HG03575 (cell line): Measurements from ENCODE around the gene PTGFRN.

Experiments used
- ATAC-seq: cut with Tn5 transposase; IDR thresholded peaks from one replicate; pipeline ENCODE4 v1.9.1; 2021; ENCODE audit not compliant: unreplicated experiment, insufficient number of reproducible peaks, low FRiP score; ENCODE audit errors: extremely low read depth

PTGFRN gene

DNA sequence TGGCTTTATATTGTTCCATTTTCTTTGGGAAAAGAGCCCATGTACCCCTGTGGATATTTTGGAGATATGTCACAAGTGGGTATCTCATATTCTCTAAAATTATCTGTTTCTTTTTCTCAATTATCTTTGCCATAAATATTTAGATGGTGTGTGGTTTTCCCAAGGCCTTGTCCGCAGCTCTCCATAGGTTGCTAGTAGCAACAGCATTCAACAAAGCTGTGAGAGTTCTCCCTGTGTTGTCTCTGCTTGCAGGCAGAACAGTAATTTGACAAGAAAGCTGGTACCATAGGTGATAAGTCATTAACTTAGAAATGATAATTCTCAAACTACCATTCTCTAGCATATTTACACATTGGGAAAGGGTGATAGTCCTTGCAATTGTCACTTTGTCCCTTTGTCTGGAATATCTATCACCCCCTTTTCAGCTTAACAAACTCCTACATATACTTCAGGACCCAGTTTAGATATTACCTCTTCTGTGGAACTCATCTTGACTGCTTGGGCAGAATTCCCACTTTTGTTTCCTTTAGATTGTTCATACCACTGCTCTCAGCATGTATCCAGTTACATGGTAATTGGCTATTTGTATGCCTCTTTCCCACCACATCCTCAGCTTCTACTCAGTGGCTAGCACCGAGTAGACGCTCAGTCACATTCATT, 100.7 kb downstream of the PTGFRN start:
- ATAC-seq = no peak

DNA sequence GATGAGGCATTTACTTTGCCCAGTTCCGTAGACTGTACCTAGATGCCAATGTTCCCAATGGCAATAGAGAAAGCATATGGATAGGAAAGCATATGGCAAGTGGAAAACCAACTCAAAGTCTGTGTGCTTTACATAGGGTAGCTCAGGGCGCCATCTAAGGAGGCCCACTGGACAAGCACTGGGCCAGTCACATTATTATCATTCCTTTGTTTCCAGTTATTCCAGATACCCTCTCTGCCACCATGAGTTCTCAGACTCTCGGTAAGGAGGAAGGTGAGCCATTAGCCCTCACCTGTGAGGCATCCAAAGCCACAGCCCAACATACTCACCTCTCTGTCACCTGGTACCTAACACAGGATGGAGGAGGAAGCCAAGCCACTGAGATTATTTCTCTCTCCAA, 101.6 kb downstream of the PTGFRN start:
- no peak for ATAC-seq

DNA sequence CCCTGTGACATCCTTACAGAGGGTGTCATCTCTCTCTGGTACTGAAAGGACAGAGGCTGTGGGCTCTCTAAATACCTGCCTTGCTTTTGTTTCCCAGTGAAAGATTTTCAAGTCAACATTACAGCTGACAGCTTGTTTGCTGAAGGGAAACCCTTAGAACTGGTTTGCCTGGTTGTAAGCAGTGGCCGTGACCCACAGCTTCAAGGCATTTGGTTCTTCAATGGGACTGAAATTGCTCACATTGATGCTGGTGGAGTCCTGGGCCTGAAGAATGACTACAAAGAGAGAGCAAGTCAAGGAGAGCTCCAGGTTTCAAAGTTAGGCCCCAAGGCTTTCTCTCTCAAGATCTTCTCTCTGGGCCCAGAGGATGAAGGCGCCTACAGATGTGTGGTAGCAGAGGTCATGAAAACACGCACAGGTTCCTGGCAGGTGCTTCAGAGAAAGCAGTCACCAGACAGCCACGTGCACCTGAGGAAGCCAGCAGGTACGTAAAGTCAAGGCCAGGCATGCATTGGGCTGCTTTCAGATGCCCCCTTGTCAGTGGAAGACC, 103.7 kb downstream of the PTGFRN start:
- no peak for ATAC-seq

DNA sequence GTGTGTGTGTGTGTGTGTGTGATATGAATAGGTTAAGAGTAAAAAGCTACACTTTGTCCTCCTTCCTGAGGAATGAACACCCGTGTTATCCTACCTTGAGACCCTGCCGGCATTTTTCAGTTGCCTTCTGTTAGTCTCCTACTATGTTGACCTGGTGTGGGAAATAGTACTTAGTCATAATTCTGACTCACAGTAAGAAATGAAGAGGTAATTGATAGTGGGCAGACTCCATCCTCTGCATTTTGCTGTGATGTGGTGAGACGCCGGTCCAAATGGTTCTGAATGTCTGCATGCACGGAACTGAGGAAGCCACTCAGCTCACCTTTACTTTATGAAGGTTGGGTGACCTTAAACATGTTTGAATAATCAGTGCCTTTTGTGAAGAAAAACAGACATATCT, 104.5 kb downstream of the PTGFRN start:
- no peak for ATAC-seq

DNA sequence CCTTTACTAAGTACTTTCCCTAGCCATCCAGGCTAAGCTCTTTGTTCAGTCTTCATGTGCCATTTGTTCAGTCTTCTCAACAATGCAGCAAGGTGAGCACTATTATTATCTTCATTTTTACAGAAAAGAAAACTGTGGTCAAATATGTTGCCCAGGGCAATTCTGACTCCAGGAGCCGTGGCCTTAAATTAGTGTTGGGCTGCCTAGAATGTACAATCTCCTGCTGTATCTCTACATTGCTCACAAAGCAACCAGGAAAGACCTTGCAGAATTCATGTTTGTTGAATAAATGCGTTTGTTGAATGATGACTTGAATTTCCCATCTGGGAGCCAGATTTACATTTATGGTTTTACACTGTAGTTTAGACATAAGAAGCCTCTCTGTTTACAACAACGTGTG, 106.0 kb downstream of the PTGFRN start:
- no peak for ATAC-seq

DNA sequence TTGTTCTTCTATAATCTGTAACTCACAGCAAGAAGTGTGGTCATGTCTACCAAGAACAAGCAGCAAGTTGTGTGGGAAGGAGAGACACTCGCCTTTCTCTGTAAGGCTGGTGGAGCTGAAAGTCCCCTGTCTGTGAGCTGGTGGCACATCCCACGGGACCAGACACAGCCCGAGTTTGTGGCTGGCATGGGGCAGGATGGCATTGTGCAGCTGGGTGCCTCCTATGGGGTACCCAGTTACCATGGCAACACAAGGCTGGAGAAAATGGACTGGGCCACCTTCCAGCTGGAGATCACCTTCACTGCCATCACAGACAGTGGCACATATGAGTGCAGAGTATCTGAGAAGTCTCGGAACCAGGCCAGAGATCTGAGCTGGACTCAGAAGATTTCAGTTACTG, 107.3 kb downstream of the PTGFRN start:
- no peak for ATAC-seq

DNA sequence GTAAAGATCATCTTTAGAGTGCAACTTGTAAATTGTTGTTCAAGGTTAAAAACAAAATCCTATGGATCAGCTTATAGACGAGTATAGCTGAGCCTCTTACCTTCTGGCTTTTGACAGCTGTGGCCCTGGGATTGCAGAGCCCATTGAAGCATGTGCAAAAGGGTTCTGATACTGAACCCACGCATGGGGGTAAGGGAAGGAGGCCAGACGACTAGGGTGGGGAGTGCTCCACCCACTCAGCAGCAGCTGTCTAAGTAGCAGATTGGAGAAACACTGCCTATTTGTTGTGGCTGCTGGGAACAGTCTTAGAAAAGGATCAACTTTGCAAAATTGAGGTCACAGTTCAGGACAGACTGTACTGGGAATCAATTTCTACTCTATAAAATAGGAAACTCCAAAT, 107.9 kb downstream of the PTGFRN start:
- ATAC-seq = no peak

DNA sequence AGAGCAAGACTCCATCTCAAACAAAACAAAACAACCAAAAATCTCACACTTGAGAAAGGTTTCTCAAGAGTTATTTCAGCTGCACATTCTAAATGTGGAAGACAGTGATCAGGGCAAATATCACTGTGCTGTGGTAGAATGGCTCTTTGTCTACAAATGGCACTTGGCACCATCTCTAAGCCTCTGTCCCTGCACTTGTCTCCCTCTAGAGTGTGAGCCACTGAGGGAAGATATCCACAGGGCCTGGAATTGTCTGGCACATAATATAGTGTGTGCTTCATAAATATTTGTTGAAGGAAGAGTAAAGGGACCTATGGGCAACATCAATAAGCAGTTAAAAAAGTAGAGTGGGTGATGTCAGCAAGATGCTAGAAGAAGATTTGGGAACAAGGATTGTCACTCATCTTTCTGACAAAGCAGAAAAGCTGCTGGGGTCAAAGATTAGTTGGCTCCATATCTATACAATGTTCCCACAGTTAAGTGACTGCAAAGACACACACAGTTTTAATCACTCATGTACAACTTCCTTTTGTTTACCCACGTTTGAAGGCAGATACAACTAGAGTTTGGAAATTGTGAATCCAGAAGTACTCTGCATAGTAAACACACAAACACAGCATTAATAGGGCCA, 110.9 kb downstream of the PTGFRN start:
- ATAC-seq = no peak

DNA sequence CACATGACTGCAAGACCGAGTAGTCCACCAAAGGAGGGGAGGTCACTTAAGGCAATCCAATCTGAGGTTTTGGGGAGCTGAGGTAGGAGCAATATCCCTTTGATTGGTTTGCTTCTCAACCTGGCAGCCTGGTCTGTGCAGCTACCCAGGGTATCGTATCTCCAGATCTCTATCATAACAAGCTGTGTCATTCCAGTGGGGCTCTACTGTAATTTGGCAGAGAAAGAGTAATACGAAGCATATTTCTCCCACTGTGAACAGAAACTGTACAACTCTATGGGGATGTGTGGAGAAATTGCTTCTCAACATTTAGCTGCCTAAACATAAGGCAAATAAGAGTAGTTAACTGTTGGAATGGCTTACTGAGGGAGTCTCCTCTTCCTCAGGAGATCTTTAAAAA, 112.4 kb downstream of the PTGFRN start:
- no peak for ATAC-seq

DNA sequence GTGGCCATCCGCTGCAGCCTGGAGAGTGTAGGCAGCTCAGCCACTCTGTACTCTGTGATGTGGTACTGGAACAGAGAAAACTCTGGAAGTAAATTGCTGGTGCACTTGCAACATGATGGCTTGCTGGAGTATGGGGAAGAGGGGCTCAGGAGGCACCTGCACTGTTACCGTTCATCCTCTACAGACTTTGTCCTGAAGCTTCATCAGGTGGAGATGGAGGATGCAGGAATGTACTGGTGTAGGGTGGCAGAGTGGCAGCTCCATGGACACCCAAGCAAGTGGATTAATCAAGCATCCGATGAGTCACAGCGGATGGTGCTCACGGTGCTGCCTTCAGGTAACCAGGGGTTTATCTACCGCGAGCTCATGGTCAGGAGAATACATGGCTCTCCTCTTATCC, 115.9 kb downstream of the PTGFRN start:
- no peak for ATAC-seq

DNA sequence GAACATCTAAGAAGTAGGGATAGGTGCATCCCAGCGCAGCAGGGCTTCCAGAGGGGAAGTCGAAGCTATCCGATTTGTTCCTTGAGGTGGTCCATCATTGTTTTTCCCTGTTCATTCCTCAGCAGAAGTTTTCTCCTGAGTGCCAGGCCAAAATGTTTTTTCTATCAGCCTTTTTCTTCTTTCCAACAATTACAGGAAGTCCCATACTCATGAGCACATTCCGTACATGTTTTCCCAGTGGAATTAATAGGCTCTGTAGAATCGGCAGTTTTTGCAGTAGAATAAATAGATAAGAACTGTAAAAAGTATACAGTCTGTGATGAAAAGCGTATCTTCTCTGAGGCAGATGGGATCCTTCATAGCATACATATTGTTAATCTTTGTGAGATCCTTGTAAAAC, 116.6 kb downstream of the PTGFRN start:
- no peak for ATAC-seq

DNA sequence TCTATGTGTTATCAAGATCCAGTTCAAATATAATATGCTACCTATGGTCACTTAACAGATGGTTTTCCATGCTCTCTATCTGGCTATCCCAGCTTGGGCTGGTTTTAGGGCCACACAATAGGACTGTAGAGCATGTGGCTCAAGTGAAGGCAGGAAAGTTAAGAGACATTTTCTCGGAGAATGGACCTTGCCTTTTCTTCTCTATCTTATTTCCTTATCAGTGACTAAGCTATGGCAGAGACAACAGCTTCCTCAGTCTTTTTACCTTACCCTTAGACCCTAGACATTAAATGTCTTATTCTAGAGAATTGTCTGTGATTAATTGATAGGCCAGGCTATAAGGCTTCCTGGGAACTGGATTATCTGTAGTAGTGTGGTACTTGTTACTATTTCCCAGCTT, 120.0 kb downstream of the PTGFRN start:
- no peak for ATAC-seq

DNA sequence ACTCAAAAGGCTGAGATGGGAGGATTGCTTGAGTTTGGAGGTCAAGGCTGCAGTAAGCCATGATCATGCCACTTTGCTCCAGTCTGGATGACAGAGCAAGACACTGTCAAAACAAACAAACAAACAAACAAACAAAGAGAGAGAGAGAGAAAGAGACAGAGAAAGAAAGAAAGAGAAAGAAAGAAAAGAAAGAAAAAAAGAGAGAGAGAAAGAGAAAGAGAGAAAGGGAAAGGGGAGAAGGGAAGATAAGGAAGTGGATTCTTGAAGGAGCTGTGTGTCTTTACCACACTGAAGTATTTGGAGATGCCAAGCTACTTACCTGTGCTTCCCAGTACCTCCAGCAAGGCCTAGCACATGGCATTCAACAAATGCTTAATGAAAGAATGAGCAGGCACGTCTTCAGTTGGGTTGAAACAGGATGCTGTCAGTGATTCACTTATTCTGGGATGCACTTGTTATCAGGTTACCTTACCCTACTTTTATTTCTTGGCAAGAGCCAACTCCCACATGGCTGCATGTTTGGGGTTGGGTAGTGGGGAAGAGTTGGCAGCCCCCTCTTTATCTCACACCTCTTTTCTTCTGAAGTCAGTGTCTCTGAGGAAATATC, 120.7 kb downstream of the PTGFRN start:
- no peak for ATAC-seq

DNA sequence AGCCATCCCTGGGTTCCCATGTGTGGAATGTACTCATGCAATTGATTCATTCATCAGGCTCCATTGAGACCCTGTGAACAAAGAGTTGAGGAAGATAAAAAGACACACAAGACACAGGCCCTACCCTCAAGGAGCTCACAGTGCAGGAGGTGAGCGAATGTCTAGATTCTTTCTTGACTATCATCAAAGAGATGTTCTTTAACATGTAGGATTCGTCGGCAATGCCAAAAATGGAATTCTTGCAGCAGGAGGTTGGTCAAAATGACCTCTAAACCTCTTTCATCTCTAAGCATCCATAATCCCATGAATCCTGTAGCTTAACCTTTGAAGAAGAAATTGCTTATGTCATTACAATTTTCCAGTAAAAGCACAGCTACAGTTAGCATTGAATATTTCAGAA, 122.5 kb downstream of the PTGFRN start:
- no peak for ATAC-seq

DNA sequence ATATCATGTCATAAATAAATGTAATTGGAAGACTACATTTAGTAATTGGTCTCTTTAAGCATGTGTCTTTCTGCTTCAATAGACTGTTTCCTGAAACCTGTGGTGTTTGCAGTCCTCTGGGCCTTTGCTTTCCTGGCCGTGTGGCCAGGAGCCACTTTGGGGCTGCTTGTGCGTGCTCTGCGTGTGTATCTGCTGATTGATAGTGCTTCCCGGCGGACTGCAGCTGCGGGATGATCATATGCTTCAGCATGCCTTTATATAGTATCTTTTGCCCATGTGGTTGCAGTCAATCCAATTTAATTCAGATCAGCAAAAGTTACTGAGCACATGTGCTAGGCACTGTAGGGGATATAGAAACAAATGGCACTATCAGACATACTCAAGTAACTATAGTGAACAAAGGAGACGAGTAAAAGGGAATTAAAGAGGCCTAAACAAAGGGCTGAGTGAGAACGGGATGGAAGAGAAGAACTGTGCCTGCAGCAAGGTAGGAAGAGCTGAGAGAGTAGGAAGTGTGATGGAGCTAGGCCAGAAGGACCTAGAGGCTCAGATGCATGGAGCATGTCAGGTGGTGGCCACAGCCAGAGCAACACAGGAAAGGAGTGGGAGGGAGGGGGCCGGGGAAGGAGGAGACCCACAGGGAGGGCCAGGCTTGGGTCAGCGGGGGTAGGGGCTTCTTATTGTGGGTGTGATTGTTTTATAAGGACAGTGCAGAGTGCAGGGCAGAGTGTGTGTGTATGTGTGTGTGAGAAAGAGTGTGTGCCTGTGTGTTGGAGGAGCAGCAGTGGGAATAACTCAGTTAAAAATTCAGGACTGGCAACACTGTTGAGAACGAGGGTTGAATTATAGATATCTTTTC, 123.2 kb downstream of the PTGFRN start:
- ATAC-seq = no peak

DNA sequence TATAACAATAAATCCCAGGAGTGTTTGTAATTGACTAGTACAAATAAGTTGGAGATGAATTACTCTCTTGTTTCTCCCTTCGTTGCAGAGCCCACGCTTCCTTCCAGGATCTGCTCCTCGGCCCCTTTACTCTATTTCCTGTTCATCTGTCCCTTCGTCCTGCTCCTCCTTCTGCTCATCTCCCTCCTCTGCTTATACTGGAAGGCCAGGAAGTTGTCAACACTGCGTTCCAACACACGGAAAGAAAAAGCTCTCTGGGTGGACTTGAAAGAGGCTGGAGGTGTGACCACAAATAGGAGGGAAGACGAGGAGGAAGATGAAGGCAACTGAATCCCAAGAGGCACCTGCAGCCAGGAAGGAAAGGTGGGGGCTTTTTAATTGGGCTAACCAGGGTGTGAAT, 124.1 kb downstream of the PTGFRN start:
- no peak for ATAC-seq

DNA sequence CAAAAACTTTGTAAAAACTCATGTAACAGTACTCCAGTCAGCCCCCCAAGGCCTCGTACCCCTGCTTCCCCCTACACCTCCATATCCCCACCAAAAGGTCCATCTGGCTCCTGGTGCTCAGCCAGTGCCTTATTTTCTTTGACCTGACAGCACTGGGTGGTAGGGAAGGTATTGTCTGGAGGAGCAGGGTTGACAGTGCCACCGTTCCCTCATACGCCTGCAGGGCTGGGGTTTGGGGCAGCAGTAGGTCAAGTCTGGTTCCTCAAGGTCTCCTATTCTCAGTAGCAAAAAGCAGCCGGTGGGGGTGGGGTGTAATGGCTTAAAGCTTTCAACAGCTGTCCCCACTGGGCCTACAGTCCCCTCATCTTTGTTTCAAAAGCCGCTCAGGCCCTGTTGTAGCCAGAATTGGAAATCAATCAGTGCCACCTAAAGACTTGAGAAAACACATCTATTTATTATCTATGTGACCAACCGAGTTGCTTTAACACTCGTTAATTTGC, 125.1 kb downstream of the PTGFRN start:
- ATAC-seq = no peak

DNA sequence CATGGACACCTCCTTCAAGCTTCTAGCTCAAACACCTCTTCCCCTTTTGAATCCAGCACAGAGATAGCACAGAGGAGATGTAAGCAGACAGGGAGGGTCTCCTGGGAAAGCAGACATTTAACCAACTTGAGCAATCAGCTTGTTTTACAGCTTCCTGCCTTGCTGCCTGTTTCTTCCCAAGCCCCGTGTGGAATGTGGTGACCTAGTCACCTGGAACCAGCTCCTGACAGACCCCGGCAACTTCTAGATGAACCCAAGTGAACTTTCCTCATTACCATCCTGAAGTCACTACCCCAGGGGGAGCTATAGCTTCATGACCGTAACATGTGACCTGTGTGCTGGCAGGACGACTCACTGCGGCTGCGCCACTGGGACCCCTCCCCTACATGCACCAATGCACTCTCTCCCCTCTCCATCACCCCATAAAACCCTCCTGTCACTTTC, 126.3 kb downstream of the PTGFRN start:
- ATAC-seq = no peak

DNA sequence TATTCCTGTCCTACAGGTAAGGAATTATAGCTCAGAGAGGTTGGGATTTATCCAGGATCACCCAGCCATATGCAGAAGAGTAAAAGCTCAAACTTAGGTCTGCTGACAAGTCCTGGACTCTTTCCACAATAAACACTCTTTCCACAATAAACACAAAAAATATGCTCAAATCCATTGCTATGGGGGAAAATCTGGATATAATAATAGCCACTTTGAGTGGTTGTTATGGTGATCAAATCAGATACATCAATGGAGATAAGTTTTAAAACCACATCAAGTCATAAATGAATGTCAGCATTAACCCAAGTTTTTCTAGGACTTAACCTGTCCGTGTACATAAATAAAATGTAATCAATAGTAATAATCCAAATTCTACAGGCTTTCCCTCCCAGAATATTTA, 128.1 kb downstream of the PTGFRN start:
- no peak for ATAC-seq
